Fibroblast of lung (primary cell): ENCODE data around the gene MCM6.

Experiments used
- EZH2 ChIP-seq: IDR thresholded peaks from 2 replicates; pipeline ENCODE4 v1.5.1; 2012; ENCODE audit warnings: low read length, control low read depth, mild to moderate bottlenecking; ENCODE audit errors: missing control alignments
- TF ChIP-seq, protein P1 (sequence below), 2 donors: IDR thresholded peaks in 1 of 2; conservative IDR thresholded peaks in 1 of 2; 1 replicate in 1 of 2; 2 replicates in 1 of 2; pipeline ENCODE4 v1.5.1; 2011 to 2012; ENCODE audit warnings: low read length in 2 of 2, control low read depth in 1 of 2, inconsistent platforms in 1 of 2, low read depth in 1 of 2, mild to moderate bottlenecking in 1 of 2

DNA sequence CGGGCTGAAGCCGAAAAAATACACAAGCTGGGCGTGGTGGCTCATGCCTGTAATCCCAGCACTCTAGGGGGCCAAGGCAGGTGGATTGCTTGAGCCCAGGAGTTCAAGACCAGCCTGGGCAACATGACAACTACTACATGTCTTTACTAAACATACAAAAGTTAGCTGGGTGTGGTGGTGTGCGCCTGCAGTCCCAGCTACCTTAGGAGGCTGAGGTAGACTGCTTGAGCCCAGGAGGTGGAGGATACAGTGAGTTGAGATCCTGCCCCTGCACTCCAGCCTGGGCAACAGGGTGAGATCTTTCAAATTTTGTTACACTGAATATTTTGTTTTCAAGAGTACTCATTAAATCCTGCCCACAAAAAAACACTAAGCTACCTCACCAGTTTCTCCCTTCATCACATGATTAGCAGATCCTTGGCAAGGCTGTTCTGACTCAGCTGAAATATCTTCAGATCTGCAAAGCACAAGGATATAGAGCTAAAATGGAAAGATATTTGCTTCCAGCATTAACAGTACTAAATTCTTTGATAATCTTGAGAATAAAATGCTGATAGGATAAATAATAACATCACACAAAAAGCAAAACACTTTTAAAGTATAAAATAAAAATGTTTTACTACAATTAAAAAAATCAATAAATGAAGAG, 28.2 kb upstream of the MCM6 start:
- no peak for TF ChIP-seq EZH2
- TF ChIP-seq, protein P1, sequence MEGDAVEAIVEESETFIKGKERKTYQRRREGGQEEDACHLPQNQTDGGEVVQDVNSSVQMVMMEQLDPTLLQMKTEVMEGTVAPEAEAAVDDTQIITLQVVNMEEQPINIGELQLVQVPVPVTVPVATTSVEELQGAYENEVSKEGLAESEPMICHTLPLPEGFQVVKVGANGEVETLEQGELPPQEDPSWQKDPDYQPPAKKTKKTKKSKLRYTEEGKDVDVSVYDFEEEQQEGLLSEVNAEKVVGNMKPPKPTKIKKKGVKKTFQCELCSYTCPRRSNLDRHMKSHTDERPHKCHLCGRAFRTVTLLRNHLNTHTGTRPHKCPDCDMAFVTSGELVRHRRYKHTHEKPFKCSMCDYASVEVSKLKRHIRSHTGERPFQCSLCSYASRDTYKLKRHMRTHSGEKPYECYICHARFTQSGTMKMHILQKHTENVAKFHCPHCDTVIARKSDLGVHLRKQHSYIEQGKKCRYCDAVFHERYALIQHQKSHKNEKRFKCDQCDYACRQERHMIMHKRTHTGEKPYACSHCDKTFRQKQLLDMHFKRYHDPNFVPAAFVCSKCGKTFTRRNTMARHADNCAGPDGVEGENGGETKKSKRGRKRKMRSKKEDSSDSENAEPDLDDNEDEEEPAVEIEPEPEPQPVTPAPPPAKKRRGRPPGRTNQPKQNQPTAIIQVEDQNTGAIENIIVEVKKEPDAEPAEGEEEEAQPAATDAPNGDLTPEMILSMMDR (conservative IDR thresholded peaks at IDR 0.05 in 1 of 2, IDR thresholded peaks at IDR 0.05 in 1 of 2; ENCODE audit: low read depth in 1 of 2, low read length in 2 of 2): no peak
